MM.1S (cell line): ENCODE measurements around the gene HEXIM1.

Experiments
- EZH2 ChIP-seq: fragments of 300-600 bp; sonication (generic); optimal IDR thresholded peaks from 2 replicates; pipeline ENCODE3; 2017; ENCODE audit warnings: low read depth, mild to moderate bottlenecking, antibody characterized with exemption, low read length, mixed read lengths
- EZH2phosphoT487 ChIP-seq: fragments of 300-600 bp; sonication (generic); IDR thresholded peaks from 2 replicates; pipeline ENCODE4 v1.6.1; 2018; ENCODE audit warnings: antibody characterized with exemption, low read length
- TF ChIP-seq, protein P1 (sequence below): fragments of 300-600 bp; sonication (generic); IDR thresholded peaks from 2 replicates; pipeline ENCODE4 v1.5.1; 2016; ENCODE audit warnings: antibody characterized with exemption, low read length, mixed read lengths

DNA sequence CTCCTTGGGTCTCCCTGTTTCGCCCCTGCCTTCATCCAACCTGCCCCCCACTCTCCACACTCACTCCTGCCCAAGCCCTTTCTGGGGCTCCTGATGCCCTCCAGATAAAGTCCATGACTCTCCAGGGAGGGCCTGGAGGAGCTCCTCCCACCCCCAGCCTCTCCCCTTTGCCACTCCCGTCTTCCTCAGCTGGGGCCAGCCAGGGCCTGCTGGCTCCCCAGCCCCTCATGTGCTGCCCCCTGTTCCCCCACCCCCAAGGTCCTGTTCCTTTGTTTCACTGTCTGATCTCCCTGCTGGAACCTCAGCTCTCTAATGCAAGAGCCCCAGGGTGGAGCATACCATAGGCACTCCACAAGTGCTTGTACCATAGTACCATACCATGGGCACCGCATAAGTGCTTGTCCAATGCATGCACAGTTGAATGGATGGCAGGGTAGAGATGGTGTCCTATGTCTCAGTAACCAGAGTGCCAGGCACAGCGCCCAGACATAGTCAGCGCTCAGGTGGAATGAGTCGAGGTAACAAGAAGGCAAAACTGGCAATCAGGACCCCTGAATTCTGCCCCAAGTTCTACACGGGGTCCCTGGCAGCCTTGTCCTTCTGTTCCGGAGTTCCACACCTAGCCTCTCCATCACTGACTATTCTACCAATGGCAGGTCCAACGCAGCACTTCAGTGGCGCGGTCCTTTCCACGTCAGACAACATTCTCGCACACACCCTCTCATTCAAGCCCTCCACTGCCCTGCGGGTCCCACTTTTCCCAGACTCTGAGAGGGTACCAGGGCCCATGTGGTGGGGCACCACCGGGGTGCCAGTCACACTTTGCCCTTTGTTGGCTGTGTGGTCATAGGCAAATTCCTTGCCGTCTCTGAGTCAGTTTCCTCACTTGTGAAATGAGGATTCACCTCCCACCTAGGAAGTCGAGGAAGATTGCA lies 17.3 kb upstream of the HEXIM1 start:
- TF ChIP-seq, protein P1, sequence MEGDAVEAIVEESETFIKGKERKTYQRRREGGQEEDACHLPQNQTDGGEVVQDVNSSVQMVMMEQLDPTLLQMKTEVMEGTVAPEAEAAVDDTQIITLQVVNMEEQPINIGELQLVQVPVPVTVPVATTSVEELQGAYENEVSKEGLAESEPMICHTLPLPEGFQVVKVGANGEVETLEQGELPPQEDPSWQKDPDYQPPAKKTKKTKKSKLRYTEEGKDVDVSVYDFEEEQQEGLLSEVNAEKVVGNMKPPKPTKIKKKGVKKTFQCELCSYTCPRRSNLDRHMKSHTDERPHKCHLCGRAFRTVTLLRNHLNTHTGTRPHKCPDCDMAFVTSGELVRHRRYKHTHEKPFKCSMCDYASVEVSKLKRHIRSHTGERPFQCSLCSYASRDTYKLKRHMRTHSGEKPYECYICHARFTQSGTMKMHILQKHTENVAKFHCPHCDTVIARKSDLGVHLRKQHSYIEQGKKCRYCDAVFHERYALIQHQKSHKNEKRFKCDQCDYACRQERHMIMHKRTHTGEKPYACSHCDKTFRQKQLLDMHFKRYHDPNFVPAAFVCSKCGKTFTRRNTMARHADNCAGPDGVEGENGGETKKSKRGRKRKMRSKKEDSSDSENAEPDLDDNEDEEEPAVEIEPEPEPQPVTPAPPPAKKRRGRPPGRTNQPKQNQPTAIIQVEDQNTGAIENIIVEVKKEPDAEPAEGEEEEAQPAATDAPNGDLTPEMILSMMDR: no peak
- TF ChIP-seq EZH2 (no peak), EZH2phosphoT487 (no peak)
